Caco-2 (cell line): ENCODE measurements around the gene WLS. TPM values are rescaled to one million over a fixed set of nuclear protein-coding genes. Genes with fewer than 3 reads are reported as not detected.
A peak's percentile ranks its signal among the peaks of the same experiment; 100 is the strongest.

Experiments used
- BruUV-seq: library from RNA; stranded (reverse); fragments of 400-500 nt; replicated peaks from 2 replicates; lab custom pipeline; 2021; lab: Mats Ljungman, UMichigan
- CTCF ChIA-PET: fragments of 300-600 bp; sonication (Branson Sonifier 250); formaldehyde crosslinking; loops from one replicate; lab custom pipeline; 2022; ENCODE audit warnings: antibody characterized with exemption; lab: Charles Lee
- POLR2A ChIA-PET: fragments of 300-600 bp; sonication (Branson Sonifier 250); formaldehyde crosslinking; loops from one replicate; lab custom pipeline; 2022; ENCODE audit warnings: antibody characterized with exemption; lab: Charles Lee
- DNase-seq, 2 experiments: peaks; one replicate each; pipeline versions ENCODE4 v3.0.0 to v3.0.0-alpha.2; 2020 to 2022
- H3K27me3 ChIP-seq: replicated peaks from 2 replicates; pipeline ENCODE4 v1.6.0; 2011; ENCODE audit warnings: low read length; ENCODE audit not compliant: control insufficient read depth, insufficient read depth
- H3K36me3 ChIP-seq: 2 replicates; pipeline ENCODE4 v1.5.1; 2011; ENCODE audit warnings: low read length; ENCODE audit not compliant: control insufficient read depth, insufficient read depth
- H3K4me1 ChIP-seq: fragments of 250-450 bp; sonication (Bioruptor Pico); 2 replicates; pipeline ENCODE4 v1.5.1; 2020; ENCODE audit warnings: mild to moderate bottlenecking
- H3K4me3 ChIP-seq: 2 replicates; pipeline ENCODE4 v1.5.1; 2011; ENCODE audit warnings: low read depth, mild to moderate bottlenecking, control low read depth, low read length
- H3K9me3 ChIP-seq: fragments of 250-450 bp; sonication (Bioruptor Pico); 2 replicates; pipeline ENCODE4 v1.5.1; 2020; ENCODE audit warnings: mild to moderate bottlenecking, moderate library complexity
- H3K27ac Mint-ChIP-seq: one replicate; pipeline ENCODE4 v1.8.0; 2022; ENCODE audit warnings: mixed read lengths; ENCODE audit not compliant: unreplicated experiment
- H3K27me3 Mint-ChIP-seq: one replicate; pipeline ENCODE4 v1.8.0; 2022; ENCODE audit warnings: mixed read lengths; ENCODE audit not compliant: insufficient read depth, unreplicated experiment
- H3K36me3 Mint-ChIP-seq: one replicate; pipeline ENCODE4 v1.8.0; 2022; ENCODE audit warnings: mild to moderate bottlenecking, mixed read lengths; ENCODE audit not compliant: insufficient read depth, unreplicated experiment
- H3K4me1 Mint-ChIP-seq: one replicate; pipeline ENCODE4 v1.8.0; 2022; ENCODE audit warnings: low read depth, mixed read lengths; ENCODE audit not compliant: unreplicated experiment
- H3K4me3 Mint-ChIP-seq: one replicate; pipeline ENCODE4 v1.8.0; 2022; ENCODE audit warnings: mild to moderate bottlenecking, moderate library complexity, mixed read lengths; ENCODE audit not compliant: unreplicated experiment
- H3K9me3 Mint-ChIP-seq: one replicate; pipeline ENCODE4 v1.8.0; 2022; ENCODE audit warnings: mixed read lengths; ENCODE audit not compliant: unreplicated experiment
- intact Hi-C: fragments of 100-400 bp; cut with micrococcal nuclease; formaldehyde crosslinking; loops from one replicate; pipeline ENCODE4 v1.10.0; 2022; ENCODE audit not compliant: unreplicated experiment
- total RNA-seq: library from RNA; stranded (reverse); gene quantifications from 2 replicates; pipeline ENCODE4 v1.2.3, GENCODE V29; 2022
- TF ChIP-seq, protein P1 (sequence below), 2 experiments: fragments of 200-600 bp in 1 of 2; IDR thresholded peaks; 1 replicate in 1 of 2; 2 replicates in 1 of 2; pipeline versions ENCODE4 v1.5.1 to v1.8.0; 2011 to 2022; ENCODE audit warnings: antibody characterized with exemption in 1 of 2, control low read depth in 1 of 2, inconsistent platforms in 1 of 2, low read depth in 1 of 2, low read length in 1 of 2, mild to moderate bottlenecking in 1 of 2, moderate library complexity in 1 of 2; ENCODE audit not compliant: insufficient read depth in 1 of 2, severe bottlenecking in 1 of 2, unreplicated experiment in 1 of 2

The WLS gene
- total RNA-seq, 1 experiment from 2014 or later, result 72.3 TPM

DNA sequence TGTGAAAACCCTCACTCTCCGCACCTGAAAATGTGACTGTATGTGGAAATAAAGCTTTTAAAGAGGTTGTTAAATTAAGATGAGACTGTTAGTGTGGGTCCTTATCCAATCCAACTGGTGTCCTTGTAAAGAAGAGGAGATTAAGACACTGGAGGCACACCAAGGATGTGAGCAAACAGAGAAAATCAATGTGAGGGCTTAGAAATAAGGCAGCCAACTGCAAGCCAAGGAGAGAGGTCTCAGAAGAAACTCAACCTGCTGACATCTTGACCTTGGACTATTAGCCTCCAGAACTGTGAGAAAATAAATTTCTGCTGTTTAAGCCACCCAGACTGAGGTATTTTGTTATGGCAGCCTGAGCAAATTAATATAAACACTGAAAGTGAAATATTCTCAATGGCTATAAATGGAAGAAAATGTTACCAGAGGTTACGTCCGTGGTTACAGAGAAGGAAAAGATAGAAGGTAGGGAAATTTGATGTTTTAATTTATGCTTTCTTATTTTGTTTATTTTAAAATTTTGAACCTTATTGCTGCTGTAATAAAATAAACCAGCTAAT, 22.4 kb upstream of the WLS start:
- POLR2A ChIA-PET, result no interaction called here
- H3K4me3 Mint-ChIP-seq, result no peak overlapping the region
- no peaks in the 10 kb centered on the region for H3K36me3 Mint-ChIP-seq

DNA sequence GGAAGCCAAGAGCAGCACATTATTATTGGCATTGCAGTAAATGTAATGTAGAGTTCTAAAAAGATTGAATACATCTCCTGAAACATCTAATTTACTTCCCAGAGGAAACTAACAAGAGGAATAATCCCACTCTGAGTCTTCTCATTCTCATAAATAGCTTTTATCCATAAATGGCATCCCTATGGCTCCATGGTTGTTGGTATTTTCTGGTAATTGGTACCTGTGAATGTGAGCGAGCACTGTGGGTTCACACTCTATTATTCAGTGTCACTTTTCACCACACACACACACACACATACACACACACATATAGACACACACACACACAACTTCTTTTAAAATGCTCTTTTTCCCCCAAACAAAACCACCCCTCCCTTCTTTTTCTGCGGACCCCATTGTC, 4.7 kb upstream of the WLS start:
- Mint-ChIP-seq H3K4me3 (no peak overlapping the region), H3K4me1 (no peaks in the 10 kb centered on the region), H3K36me3 (peaks cover 4% of the 10 kb centered on the region), H3K27me3 (no peaks in the 10 kb centered on the region), H3K27ac (no peak overlapping the region), H3K9me3 (no peaks in the 10 kb centered on the region)
- TF ChIP-seq, protein P1, sequence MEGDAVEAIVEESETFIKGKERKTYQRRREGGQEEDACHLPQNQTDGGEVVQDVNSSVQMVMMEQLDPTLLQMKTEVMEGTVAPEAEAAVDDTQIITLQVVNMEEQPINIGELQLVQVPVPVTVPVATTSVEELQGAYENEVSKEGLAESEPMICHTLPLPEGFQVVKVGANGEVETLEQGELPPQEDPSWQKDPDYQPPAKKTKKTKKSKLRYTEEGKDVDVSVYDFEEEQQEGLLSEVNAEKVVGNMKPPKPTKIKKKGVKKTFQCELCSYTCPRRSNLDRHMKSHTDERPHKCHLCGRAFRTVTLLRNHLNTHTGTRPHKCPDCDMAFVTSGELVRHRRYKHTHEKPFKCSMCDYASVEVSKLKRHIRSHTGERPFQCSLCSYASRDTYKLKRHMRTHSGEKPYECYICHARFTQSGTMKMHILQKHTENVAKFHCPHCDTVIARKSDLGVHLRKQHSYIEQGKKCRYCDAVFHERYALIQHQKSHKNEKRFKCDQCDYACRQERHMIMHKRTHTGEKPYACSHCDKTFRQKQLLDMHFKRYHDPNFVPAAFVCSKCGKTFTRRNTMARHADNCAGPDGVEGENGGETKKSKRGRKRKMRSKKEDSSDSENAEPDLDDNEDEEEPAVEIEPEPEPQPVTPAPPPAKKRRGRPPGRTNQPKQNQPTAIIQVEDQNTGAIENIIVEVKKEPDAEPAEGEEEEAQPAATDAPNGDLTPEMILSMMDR (IDR thresholded peaks at IDR 0.05; ENCODE audit: insufficient read depth in 1 of 2, low read depth in 1 of 2, low read length in 1 of 2, severe bottlenecking in 1 of 2, unreplicated experiment in 1 of 2), result no peak
- Histone ChIP-seq H3K4me3 (no peak overlapping the region), H3K4me1 (no peaks in the 10 kb centered on the region), H3K36me3 (no peaks in the 10 kb centered on the region), H3K27me3 (no peaks in the 10 kb centered on the region), H3K9me3 (no peaks in the 10 kb centered on the region)
- no TSS peak for BruUV-seq
- no peak for DNase-seq
- intact Hi-C loops, result loop anchor here (10.0 kb wide), 1 partner anchor 72 kb away; no protein-coding TSS in a partner anchor
- POLR2A ChIA-PET, result no interaction called here
- CTCF ChIA-PET, result no interaction called here

More for the DNA sequence above, 22.4 kb upstream of the WLS start:
- CTCF ChIA-PET, result no interaction called here
- intact Hi-C loops, result no loop called here
- no TSS peak for BruUV-seq
- no peaks in the 10 kb centered on the region for H3K36me3 ChIP-seq
- no peaks in the 10 kb centered on the region for H3K9me3 ChIP-seq
- Mint-ChIP-seq H3K4me1 (no peaks in the 10 kb centered on the region), H3K27ac (no peak overlapping the region), H3K27me3 (no peaks in the 10 kb centered on the region), H3K9me3 (no peaks in the 10 kb centered on the region)
- no peaks in the 10 kb centered on the region for H3K4me1 ChIP-seq
- no peak overlapping the region for H3K4me3 ChIP-seq
- TF ChIP-seq, protein P1 (IDR thresholded peaks at IDR 0.05; ENCODE audit: insufficient read depth in 1 of 2, low read depth in 1 of 2, low read length in 1 of 2, severe bottlenecking in 1 of 2, unreplicated experiment in 1 of 2), result no peak
- H3K27me3 ChIP-seq, result no peaks in the 10 kb centered on the region
- DNase-seq, result no peak

DNA sequence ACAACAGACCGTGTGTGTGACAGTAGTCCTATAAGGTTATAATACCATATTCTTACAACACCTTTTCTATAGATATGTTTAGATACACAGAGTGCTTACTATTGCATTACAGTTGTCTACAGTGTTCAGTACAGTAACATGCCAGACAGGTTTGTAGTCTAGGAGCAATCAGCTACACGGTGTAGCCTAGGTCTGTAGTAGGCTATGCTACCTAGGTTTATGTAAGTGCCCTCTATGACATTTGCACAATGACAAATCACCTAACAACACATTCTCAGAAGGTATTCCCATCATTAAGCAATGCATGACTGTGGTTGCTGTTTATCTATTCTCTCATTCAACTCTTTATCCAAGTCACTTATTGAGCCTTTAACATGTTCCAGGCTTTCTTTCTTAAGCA, 1.8 kb upstream of the WLS start:
- no peaks in the 10 kb centered on the region for H3K9me3 ChIP-seq
- BruUV-seq, result no TSS peak
- H3K4me3 ChIP-seq, result no peak overlapping the region
- no peaks in the 10 kb centered on the region for H3K9me3 Mint-ChIP-seq
- no peaks in the 10 kb centered on the region for H3K4me1 ChIP-seq
- peak overlapping the region; percentile 27 for H3K4me3 Mint-ChIP-seq
- no peaks in the 10 kb centered on the region for H3K36me3 ChIP-seq
- TF ChIP-seq, protein P1 (IDR thresholded peaks at IDR 0.05; ENCODE audit: insufficient read depth in 1 of 2, low read depth in 1 of 2, low read length in 1 of 2, severe bottlenecking in 1 of 2, unreplicated experiment in 1 of 2), result no peak
- H3K4me1 Mint-ChIP-seq, result no peaks in the 10 kb centered on the region
- POLR2A ChIA-PET, result no interaction called here
- DNase-seq, result no peak
- intact Hi-C loops, result loop anchor here (5.0 to 10.0 kb wide), 3 partner anchors 69 to 112 kb away; no protein-coding TSS in a partner anchor
- H3K27me3 Mint-ChIP-seq, result no peaks in the 10 kb centered on the region
- no peaks in the 10 kb centered on the region for H3K27me3 ChIP-seq
- H3K36me3 Mint-ChIP-seq, result peaks cover 6% of the 10 kb centered on the region
- no peak overlapping the region for H3K27ac Mint-ChIP-seq
- CTCF ChIA-PET, result no interaction called here
